ENCODE data around the gene GALNTL6. TPM values are rescaled to one million over a fixed set of nuclear protein-coding genes. Genes with fewer than 3 reads are reported as not detected.

The GALNTL6 gene
- total and polyA plus RNA-seq, 9 of the 15 experiments (the other 6 are each of a cell fraction or from before 2014, with no cell fraction given), result 0.18 to 0.50 (median 0.29) TPM

GRCh38 chr4:172951679-172952451, 1138.7 kb downstream of the GALNTL6 start:
- no peak overlapping the region for H3K4me3 ChIP-seq
- no peaks in the 10 kb centered on the region for H3K79me2 ChIP-seq (ENCODE audit: control insufficient read depth, insufficient read depth, low read length)
- H3K4me2 ChIP-seq (ENCODE audit: insufficient read depth, low read length), result no peak overlapping the region
- H3K4me1 ChIP-seq (replicated peaks in 1 of 2; ENCODE audit: control insufficient read depth in 2 of 2, insufficient read depth in 2 of 2, low read length in 2 of 2), result peaks cover 0 to 9% of the 10 kb centered on the region in 2 experiments; a peak in 3 of 5 replicates
- H3K9ac ChIP-seq (ENCODE audit: insufficient read depth in 1 of 2, low read depth in 2 of 2, low read length in 2 of 2), result no peak overlapping the region
- H2AFZ ChIP-seq (ENCODE audit: low read depth, low read length), result no peak overlapping the region
- POLR2A ChIA-PET, result interaction anchor here (1.2 kb wide), 1 partner anchor 11 kb away, joined by 5 read pairs; no protein-coding TSS in a partner anchor
- H3K9me1 ChIP-seq (ENCODE audit: control insufficient read depth, insufficient read depth, low read length), result no peaks in the 10 kb centered on the region
- 48% methylated on average over 11 of the region's 11 CpGs for WGBS (ENCODE audit: insufficient coverage, low coverage, missing lambda C conversion rate)
- peak; percentile 54 for ATAC-seq
- in situ Hi-C loops (cut with MboI), result no loop called here
- BruUV-seq (replicated peaks), result no TSS peak
- H4K20me1 ChIP-seq (replicated peaks; ENCODE audit: control insufficient read depth, insufficient read depth, low read length), result no peaks in the 10 kb centered on the region
- no peaks in the 10 kb centered on the region for H3K9me3 ChIP-seq (replicated peaks; ENCODE audit: control insufficient read depth, insufficient read depth, low read depth, low read length)
- DNase-seq (ENCODE audit: extremely low read depth in 1 of 4, low spot score in 3 of 4), result no peak
- H3K27me3 ChIP-seq (ENCODE audit: control insufficient read depth in 2 of 2, insufficient read depth in 2 of 2, low read length in 2 of 2), result peaks cover 0 to 5% of the 10 kb centered on the region in 2 experiments; a peak in 1 of 5 replicates
- no peak for FAIRE-seq
- H3K36me3 ChIP-seq (ENCODE audit: control insufficient read depth, insufficient read depth, low read length), result no peaks in the 10 kb centered on the region
- peak; percentile 32 for TF ChIP-seq PRDM10 (IDR thresholded peaks at IDR 0.05; ENCODE audit: partially characterized antibody)
- no peak for TF ChIP-seq TOE1 (IDR thresholded peaks at IDR 0.05; ENCODE audit: borderline replicate concordance)
- TF ChIP-seq TOE1 (CRISPR knock-in tag; IDR thresholded peaks at IDR 0.05; ENCODE audit: borderline replicate concordance, low read depth), result no peak
- TF ChIP-seq ZBED1 (IDR thresholded peaks at IDR 0.05), result no peak
- no peak for TF ChIP-seq TAF7 (tag; IDR thresholded peaks at IDR 0.05)
- TF ChIP-seq POLR2B (IDR thresholded peaks at IDR 0.05; ENCODE audit: low read depth, partially characterized antibody), result no peak
- TF ChIP-seq STAT5B (CRISPR knock-in tag; IDR thresholded peaks at IDR 0.05), result no peak
- intact Hi-C loops (cut with micrococcal nuclease), result no loop called here
- no peak overlapping the region for H3K27ac ChIP-seq (ENCODE audit: extremely low read depth, low read depth, low read length)
- CTCF ChIA-PET (ENCODE audit: low intra/inter-chr PET ratio), result no interaction called here

Measured in K562 (cell line).